Measurements from ENCODE around the gene KRTAP17-1. TPM values are rescaled to one million over a fixed set of nuclear protein-coding genes. Genes with fewer than 3 reads are reported as not detected.

The KRTAP17-1 gene
- not detected for total RNA-seq (ENCODE audit: unreplicated experiment)
- long read RNA-seq, result 0 reads

GRCh38 chr17:41315204-41315794, at the start of gene KRTAP17-1:
Gene KRTAP17-1, minus strand, starts transcription at chr17:41315710. Its CDS starts 60 bp downstream, at chr17:41315650.
- Mint-ChIP-seq H3K27me3 (ENCODE audit: unreplicated experiment) (no peaks in the 10 kb centered on the region), H3K9me3 (ENCODE audit: unreplicated experiment) (no peaks in the 10 kb centered on the region), H3K36me3 (ENCODE audit: low read depth, unreplicated experiment) (no peaks in the 10 kb centered on the region), H3K27ac (ENCODE audit: unreplicated experiment) (no peak within 1 kb of the TSS), H3K4me3 (ENCODE audit: unreplicated experiment) (no peak within 1 kb of the TSS), H3K4me1 (ENCODE audit: unreplicated experiment) (no peaks in the 10 kb centered on the region)
- no peak for DNase-seq (ENCODE audit: low spot score)
- no peak for TF ChIP-seq CTCF (IDR thresholded peaks at IDR 0.05; ENCODE audit: unreplicated experiment)

GRCh38 chr17:41363881-41364280, 48.4 kb upstream of the KRTAP17-1 start:
- no peak for DNase-seq (ENCODE audit: low spot score)
- Mint-ChIP-seq H3K27ac (ENCODE audit: unreplicated experiment) (no peak overlapping the region), H3K4me1 (ENCODE audit: unreplicated experiment) (no peaks in the 10 kb centered on the region), H3K9me3 (ENCODE audit: unreplicated experiment) (no peaks in the 10 kb centered on the region), H3K27me3 (ENCODE audit: unreplicated experiment) (peaks cover 2% of the 10 kb centered on the region), H3K4me3 (ENCODE audit: unreplicated experiment) (no peak overlapping the region), H3K36me3 (ENCODE audit: low read depth, unreplicated experiment) (no peaks in the 10 kb centered on the region)
- TF ChIP-seq CTCF (IDR thresholded peaks at IDR 0.05; ENCODE audit: unreplicated experiment), result no peak

- Mint-ChIP-seq H3K9me3 (ENCODE audit: unreplicated experiment) (no peaks in the 10 kb centered on the region), H3K36me3 (ENCODE audit: low read depth, unreplicated experiment) (no peaks in the 10 kb centered on the region), H3K27me3 (ENCODE audit: unreplicated experiment) (peaks cover 2% of the 10 kb centered on the region), H3K27ac (ENCODE audit: unreplicated experiment) (no peak overlapping the region), H3K4me1 (ENCODE audit: unreplicated experiment) (no peaks in the 10 kb centered on the region), H3K4me3 (ENCODE audit: unreplicated experiment) (no peak overlapping the region)
- no peak for TF ChIP-seq CTCF (IDR thresholded peaks at IDR 0.05; ENCODE audit: unreplicated experiment)
- no peak for DNase-seq (ENCODE audit: low spot score)
These were observed 44.9 kb upstream of the KRTAP17-1 start for GRCh38 chr17:41360296-41360995.

GRCh38 chr17:41354536-41354935, 39.0 kb upstream of the KRTAP17-1 start:
- DNase-seq (ENCODE audit: low spot score), result no peak
- Mint-ChIP-seq H3K9me3 (ENCODE audit: unreplicated experiment) (no peaks in the 10 kb centered on the region), H3K36me3 (ENCODE audit: low read depth, unreplicated experiment) (no peaks in the 10 kb centered on the region), H3K4me1 (ENCODE audit: unreplicated experiment) (no peaks in the 10 kb centered on the region), H3K4me3 (ENCODE audit: unreplicated experiment) (no peak overlapping the region), H3K27me3 (ENCODE audit: unreplicated experiment) (no peaks in the 10 kb centered on the region), H3K27ac (ENCODE audit: unreplicated experiment) (no peak overlapping the region)
- TF ChIP-seq CTCF (IDR thresholded peaks at IDR 0.05; ENCODE audit: unreplicated experiment), result no peak

All from endothelial cell (in vitro differentiated cells).